ENCODE results near the gene ELMO1.

The ELMO1 gene

DNA sequence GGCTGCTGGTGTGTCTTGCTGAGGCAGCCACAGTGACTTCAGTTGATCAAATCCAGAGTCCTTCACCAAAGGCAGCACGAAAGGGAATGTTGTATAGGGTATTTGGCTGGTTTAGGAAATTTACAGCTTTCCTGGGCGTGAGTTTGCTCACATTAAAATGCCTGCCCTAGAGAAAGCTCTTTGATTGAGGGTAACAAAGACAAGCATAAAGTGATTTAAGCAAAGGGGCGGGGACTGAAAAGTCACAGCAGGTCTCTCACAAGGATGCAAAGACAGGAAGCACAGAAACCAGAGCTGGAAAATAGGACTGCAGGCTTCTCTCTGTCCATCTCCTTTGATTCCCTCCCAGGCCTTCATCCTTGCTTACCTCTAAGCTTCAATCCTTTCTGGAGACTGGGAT lies 139.2 kb downstream of the ELMO1 start:
- Histone ChIP-seq H3K79me2 (ENCODE audit: insufficient read depth, low read length) (no peaks in the 10 kb centered on the region), H3K4me3 (ENCODE audit: low read depth in 1 of 2, low read length in 2 of 2) (no peak overlapping the region), H3K27me3 (ENCODE audit: insufficient read depth, low read length, poor library complexity) (no peaks in the 10 kb centered on the region), H3K9me3 (ENCODE audit: insufficient read depth, low read length, severe bottlenecking) (no peaks in the 10 kb centered on the region), H3K4me2 (ENCODE audit: insufficient read depth, low read length) (no peak overlapping the region), H3K36me3 (ENCODE audit: insufficient read depth, low read length) (peaks cover 79% of the 10 kb centered on the region), H3K27ac (ENCODE audit: low read length) (no peak overlapping the region), H3K9ac (ENCODE audit: low read depth, low read length) (no peak overlapping the region), H2AFZ (ENCODE audit: low read depth, low read length) (no peak overlapping the region), H3K4me1 (ENCODE audit: insufficient read depth, low read length) (peaks cover 4% of the 10 kb centered on the region; the same call in 1 of the 2 replicates), H4K20me1 (ENCODE audit: insufficient read depth, low read length) (no peaks in the 10 kb centered on the region)
- ATAC-seq (ENCODE audit: insufficient read depth, low read depth) (no peak), DNase-seq (no peak)
- TF ChIP-seq, protein P1, sequence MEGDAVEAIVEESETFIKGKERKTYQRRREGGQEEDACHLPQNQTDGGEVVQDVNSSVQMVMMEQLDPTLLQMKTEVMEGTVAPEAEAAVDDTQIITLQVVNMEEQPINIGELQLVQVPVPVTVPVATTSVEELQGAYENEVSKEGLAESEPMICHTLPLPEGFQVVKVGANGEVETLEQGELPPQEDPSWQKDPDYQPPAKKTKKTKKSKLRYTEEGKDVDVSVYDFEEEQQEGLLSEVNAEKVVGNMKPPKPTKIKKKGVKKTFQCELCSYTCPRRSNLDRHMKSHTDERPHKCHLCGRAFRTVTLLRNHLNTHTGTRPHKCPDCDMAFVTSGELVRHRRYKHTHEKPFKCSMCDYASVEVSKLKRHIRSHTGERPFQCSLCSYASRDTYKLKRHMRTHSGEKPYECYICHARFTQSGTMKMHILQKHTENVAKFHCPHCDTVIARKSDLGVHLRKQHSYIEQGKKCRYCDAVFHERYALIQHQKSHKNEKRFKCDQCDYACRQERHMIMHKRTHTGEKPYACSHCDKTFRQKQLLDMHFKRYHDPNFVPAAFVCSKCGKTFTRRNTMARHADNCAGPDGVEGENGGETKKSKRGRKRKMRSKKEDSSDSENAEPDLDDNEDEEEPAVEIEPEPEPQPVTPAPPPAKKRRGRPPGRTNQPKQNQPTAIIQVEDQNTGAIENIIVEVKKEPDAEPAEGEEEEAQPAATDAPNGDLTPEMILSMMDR (IDR thresholded peaks at IDR 0.05; ENCODE audit: borderline replicate concordance, extremely low read depth, low read length, poor library complexity, severe bottlenecking), result no peak
- no peak for TF ChIP-seq EZH2 (IDR thresholded peaks at IDR 0.05; ENCODE audit: borderline replicate concordance, low read depth, low read length, severe bottlenecking)

DNA sequence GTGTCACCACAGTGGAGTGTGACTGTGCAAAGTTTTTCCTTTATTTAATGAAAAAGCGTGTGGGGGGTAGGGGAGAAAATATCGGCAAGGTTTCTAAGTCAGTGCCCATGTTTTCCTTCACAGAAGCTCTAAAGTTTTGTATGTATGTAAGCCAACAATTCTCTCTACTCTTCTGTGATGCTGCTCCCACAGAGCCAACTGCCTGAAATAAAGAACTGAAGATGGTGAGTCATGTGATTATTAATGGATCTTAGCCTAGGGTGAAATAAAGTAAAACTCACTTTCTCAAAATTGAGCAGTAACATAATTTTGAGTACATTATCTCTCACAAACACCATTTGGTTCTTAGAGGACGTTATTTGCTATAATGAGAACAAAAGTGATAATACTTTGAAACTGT lies 143.7 kb downstream of the ELMO1 start:
- TF ChIP-seq, protein P1 (IDR thresholded peaks at IDR 0.05; ENCODE audit: borderline replicate concordance, extremely low read depth, low read length, poor library complexity, severe bottlenecking), result no peak
- TF ChIP-seq EZH2 (IDR thresholded peaks at IDR 0.05; ENCODE audit: borderline replicate concordance, low read depth, low read length, severe bottlenecking), result no peak
- Histone ChIP-seq H3K27me3 (ENCODE audit: insufficient read depth, low read length, poor library complexity) (no peaks in the 10 kb centered on the region), H4K20me1 (ENCODE audit: insufficient read depth, low read length) (no peaks in the 10 kb centered on the region), H3K4me2 (ENCODE audit: insufficient read depth, low read length) (no peak overlapping the region), H3K4me3 (ENCODE audit: low read depth in 1 of 2, low read length in 2 of 2) (no peak overlapping the region), H3K9me3 (ENCODE audit: insufficient read depth, low read length, severe bottlenecking) (no peaks in the 10 kb centered on the region), H3K4me1 (ENCODE audit: insufficient read depth, low read length) (no peaks in the 10 kb centered on the region), H3K36me3 (ENCODE audit: insufficient read depth, low read length) (peaks cover 56% of the 10 kb centered on the region), H2AFZ (ENCODE audit: low read depth, low read length) (no peak overlapping the region), H3K27ac (ENCODE audit: low read length) (no peak overlapping the region), H3K9ac (ENCODE audit: low read depth, low read length) (no peak overlapping the region), H3K79me2 (ENCODE audit: insufficient read depth, low read length) (no peaks in the 10 kb centered on the region)
- no peak for ATAC-seq (ENCODE audit: insufficient read depth, low read depth)
- no peak for DNase-seq

DNA sequence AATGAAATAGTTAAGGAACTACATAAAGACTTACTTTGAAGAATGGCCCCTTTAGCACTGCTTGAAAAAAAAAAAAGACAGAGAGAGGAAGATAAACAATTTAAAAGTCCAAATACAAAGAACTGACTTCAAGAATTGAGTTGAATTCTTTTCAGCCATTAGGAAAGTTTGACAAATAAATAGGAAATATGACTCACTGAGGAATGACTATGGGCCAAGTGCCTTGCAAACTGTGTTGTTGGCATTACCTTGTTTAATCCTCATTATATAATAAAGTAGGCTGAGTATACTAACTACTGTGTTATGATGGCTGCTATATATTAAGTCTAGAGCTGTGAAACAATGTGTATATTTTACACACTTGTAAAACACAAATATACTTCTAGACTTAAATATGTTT lies 151.1 kb downstream of the ELMO1 start:
- DNase-seq, result no peak
- Histone ChIP-seq H3K36me3 (ENCODE audit: insufficient read depth, low read length) (peaks cover 6% of the 10 kb centered on the region), H3K27me3 (ENCODE audit: insufficient read depth, low read length, poor library complexity) (no peaks in the 10 kb centered on the region), H4K20me1 (ENCODE audit: insufficient read depth, low read length) (no peaks in the 10 kb centered on the region), H3K27ac (ENCODE audit: low read length) (no peak overlapping the region), H3K9ac (ENCODE audit: low read depth, low read length) (no peak overlapping the region), H3K4me3 (ENCODE audit: low read depth in 1 of 2, low read length in 2 of 2) (no peak overlapping the region), H3K9me3 (ENCODE audit: insufficient read depth, low read length, severe bottlenecking) (no peaks in the 10 kb centered on the region), H2AFZ (ENCODE audit: low read depth, low read length) (no peak overlapping the region), H3K4me2 (ENCODE audit: insufficient read depth, low read length) (no peak overlapping the region), H3K79me2 (ENCODE audit: insufficient read depth, low read length) (no peaks in the 10 kb centered on the region), H3K4me1 (ENCODE audit: insufficient read depth, low read length) (no peaks in the 10 kb centered on the region)
- TF ChIP-seq, protein P1 (IDR thresholded peaks at IDR 0.05; ENCODE audit: borderline replicate concordance, extremely low read depth, low read length, poor library complexity, severe bottlenecking), result no peak
- TF ChIP-seq EZH2 (IDR thresholded peaks at IDR 0.05; ENCODE audit: borderline replicate concordance, low read depth, low read length, severe bottlenecking), result no peak
- no peak for ATAC-seq (ENCODE audit: insufficient read depth, low read depth)

DNA sequence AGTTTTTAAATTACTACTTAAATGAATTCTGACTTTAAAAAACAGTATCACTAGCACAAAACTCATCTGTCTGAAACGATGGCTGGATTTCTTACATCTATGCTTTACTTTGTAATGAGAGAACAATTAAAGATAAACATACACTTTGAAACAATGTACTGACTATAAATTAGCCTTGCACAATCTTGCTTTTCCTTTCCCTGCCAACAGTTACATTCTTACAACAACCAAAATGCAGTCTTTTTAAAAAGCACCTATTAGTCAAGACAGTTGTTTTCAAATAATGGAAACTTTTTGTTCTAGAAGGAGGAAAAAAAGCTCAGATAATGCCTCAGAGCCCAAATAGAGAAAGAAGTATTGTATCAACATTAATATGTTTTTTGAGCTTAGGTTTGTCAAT lies 153.3 kb downstream of the ELMO1 start:
- no peak for ATAC-seq (ENCODE audit: insufficient read depth, low read depth)
- H4K20me1 ChIP-seq (ENCODE audit: insufficient read depth, low read length), result no peaks in the 10 kb centered on the region
- no peaks in the 10 kb centered on the region for H3K79me2 ChIP-seq (ENCODE audit: insufficient read depth, low read length)
- no peak for DNase-seq
- no peaks in the 10 kb centered on the region for H3K4me1 ChIP-seq (ENCODE audit: insufficient read depth, low read length)
- no peak overlapping the region for H3K4me2 ChIP-seq (ENCODE audit: insufficient read depth, low read length)
- H3K9me3 ChIP-seq (ENCODE audit: insufficient read depth, low read length, severe bottlenecking), result no peaks in the 10 kb centered on the region
- no peak for TF ChIP-seq EZH2 (IDR thresholded peaks at IDR 0.05; ENCODE audit: borderline replicate concordance, low read depth, low read length, severe bottlenecking)
- TF ChIP-seq, protein P1 (IDR thresholded peaks at IDR 0.05; ENCODE audit: borderline replicate concordance, extremely low read depth, low read length, poor library complexity, severe bottlenecking), result no peak
- no peak overlapping the region for H3K4me3 ChIP-seq (ENCODE audit: low read depth in 1 of 2, low read length in 2 of 2)
- H3K36me3 ChIP-seq (ENCODE audit: insufficient read depth, low read length), result no peaks in the 10 kb centered on the region
- no peak overlapping the region for H3K27ac ChIP-seq (ENCODE audit: low read length)
- no peak overlapping the region for H3K9ac ChIP-seq (ENCODE audit: low read depth, low read length)
- no peaks in the 10 kb centered on the region for H3K27me3 ChIP-seq (ENCODE audit: insufficient read depth, low read length, poor library complexity)
- H2AFZ ChIP-seq (ENCODE audit: low read depth, low read length), result no peak overlapping the region

All from DND-41 (cell line).